Measurements from ENCODE around the gene SNX19. TPM values are rescaled to one million over a fixed set of nuclear protein-coding genes. Genes with fewer than 3 reads are reported as not detected.

Gene SNX19, protein sequence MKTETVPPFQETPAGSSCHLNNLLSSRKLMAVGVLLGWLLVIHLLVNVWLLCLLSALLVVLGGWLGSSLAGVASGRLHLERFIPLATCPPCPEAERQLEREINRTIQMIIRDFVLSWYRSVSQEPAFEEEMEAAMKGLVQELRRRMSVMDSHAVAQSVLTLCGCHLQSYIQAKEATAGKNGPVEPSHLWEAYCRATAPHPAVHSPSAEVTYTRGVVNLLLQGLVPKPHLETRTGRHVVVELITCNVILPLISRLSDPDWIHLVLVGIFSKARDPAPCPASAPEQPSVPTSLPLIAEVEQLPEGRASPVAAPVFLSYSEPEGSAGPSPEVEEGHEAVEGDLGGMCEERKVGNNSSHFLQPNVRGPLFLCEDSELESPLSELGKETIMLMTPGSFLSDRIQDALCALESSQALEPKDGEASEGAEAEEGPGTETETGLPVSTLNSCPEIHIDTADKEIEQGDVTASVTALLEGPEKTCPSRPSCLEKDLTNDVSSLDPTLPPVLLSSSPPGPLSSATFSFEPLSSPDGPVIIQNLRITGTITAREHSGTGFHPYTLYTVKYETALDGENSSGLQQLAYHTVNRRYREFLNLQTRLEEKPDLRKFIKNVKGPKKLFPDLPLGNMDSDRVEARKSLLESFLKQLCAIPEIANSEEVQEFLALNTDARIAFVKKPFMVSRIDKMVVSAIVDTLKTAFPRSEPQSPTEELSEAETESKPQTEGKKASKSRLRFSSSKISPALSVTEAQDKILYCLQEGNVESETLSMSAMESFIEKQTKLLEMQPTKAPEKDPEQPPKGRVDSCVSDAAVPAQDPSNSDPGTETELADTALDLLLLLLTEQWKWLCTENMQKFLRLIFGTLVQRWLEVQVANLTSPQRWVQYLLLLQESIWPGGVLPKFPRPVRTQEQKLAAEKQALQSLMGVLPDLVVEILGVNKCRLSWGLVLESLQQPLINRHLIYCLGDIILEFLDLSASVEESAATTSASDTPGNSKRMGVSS
- total RNA-seq (10 to 100 TPM; 39.0 to 59.5 (median 50.1) TPM), polyA plus RNA-seq (17.3 TPM)
- long read RNA-seq, donor 1, full-length matches to known transcripts = 12 of 48 reads
- long read RNA-seq, donor 1, partial matches to known transcripts = 10 of 48 reads
- long read RNA-seq, donor 1, other reads (novel, unspliced or antisense) = 26 of 48 reads
- long read RNA-seq, donor 2, full-length matches to known transcripts = 12 of 25 reads
- long read RNA-seq, donor 2, partial matches to known transcripts = 1 of 25 reads
- long read RNA-seq, donor 2, other reads (novel, unspliced or antisense) = 12 of 25 reads
- long read RNA-seq, donor 3, full-length matches to known transcripts = 32 of 72 reads
- long read RNA-seq, donor 3, partial matches to known transcripts = 13 of 72 reads
- long read RNA-seq, donor 3, other reads (novel, unspliced or antisense) = 27 of 72 reads
- long read RNA-seq, donor 4, full-length matches to known transcripts = 12 of 22 reads
- long read RNA-seq, donor 4, partial matches to known transcripts = 4 of 22 reads
- long read RNA-seq, donor 4, other reads (novel, unspliced or antisense) = 6 of 22 reads

DNA sequence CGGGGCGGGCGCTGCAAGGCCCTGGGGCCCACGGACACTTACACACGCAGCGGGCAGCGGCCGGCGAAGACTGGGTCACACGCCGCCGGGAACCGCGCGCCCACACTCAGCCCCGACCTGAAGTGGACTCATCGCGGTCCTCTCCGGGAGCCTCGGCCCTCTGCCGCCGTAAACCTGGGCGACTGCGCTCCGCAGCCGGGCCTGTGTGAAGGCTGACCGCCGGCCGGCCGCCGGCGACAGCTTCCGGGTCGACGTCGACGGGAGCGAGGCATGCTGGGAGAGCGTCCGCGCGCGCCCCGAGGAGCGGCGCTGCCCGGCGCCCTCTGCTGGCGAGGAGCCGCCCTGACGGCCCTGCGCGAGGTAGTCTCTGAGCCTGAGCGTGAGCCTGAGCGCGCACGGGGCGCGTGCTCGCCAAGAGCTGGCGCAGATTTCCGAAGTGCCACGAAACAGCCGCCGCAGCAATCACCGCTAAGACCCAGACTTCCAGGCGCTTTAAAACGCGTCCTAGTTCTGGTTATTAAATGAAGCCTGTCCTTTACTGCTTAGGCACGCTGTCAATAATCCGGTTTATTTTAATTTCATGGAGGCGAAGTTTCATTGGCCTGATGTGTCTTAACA, at the start of gene SNX19:
TSS of gene SNX19 (minus strand) at position 242 of the 618 bp plus-strand sequence. CDS start 540 bp downstream, outside the sequence.
- H3K27ac ChIP-seq (ENCODE audit: low read length) = peak within 1 kb of the TSS; percentile 94
- peak; percentile 93 to 98 (median 98) for DNase-seq
- peak within 1 kb of the TSS; percentile 98 for H3K4me3 ChIP-seq (ENCODE audit: low read length)
- intact Hi-C loops (cut with DNase I) = no loop called here
- H3K9me3 ChIP-seq (ENCODE audit: control insufficient read depth, low read length) = no peaks in the 10 kb centered on the region
- H3K4me1 ChIP-seq (ENCODE audit: control insufficient read depth, insufficient read depth, low read length) = peaks cover 16% of the 10 kb centered on the region
- peak; percentile 99 for ATAC-seq
- H3K27me3 ChIP-seq (ENCODE audit: control insufficient read depth, insufficient read depth) = no peaks in the 10 kb centered on the region
- WGBS = under 1% methylated on average over 72 of the region's 72 CpGs

DNA sequence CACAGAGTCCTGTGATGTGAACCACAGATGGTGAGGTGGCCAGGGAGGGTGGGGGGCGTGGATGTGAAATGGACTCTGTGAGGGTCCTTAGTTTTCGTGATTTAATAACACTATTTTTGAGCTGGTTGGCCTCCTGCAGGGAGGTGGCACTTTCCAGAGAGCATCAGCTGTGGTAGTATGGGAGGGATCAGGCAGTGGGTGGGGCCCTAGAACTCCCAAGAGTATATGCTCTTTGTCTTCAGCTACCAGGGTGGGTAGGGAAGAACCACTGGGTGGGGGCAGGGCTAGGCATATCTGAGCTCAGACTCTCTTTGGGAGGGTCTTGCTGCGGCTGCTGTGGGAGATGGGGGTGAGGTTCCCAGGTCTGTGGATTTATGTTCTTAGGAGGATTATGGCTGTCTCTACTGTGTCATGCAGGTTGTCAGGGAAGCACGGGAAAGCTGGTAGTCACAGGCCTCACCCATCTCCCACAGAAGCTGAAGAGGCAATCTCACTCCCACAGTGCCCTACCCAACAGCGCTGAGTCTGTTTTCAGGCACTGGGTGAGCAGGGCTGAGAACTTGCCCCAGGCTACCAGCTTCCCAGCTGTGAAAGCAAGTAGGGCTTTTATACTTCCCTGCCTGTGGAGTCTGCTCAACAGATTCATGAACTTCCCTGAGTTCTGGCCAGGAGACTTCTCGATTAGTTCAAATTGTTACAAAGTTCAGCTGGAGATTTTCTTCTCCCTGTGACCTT, 47.9 kb upstream of the SNX19 start:
- H3K4me1 ChIP-seq (ENCODE audit: control insufficient read depth, insufficient read depth, low read length) = no peaks in the 10 kb centered on the region
- 86% methylated on average over 6 of the region's 6 CpGs for WGBS
- DNase-seq = no peak
- H3K27ac ChIP-seq (ENCODE audit: low read length) = no peak overlapping the region
- no peak for ATAC-seq
- H3K27me3 ChIP-seq (ENCODE audit: control insufficient read depth, insufficient read depth) = no peaks in the 10 kb centered on the region
- intact Hi-C loops (cut with DNase I) = no loop called here
- no peaks in the 10 kb centered on the region for H3K9me3 ChIP-seq (ENCODE audit: control insufficient read depth, low read length)
- H3K4me3 ChIP-seq (ENCODE audit: low read length) = no peak overlapping the region

DNA sequence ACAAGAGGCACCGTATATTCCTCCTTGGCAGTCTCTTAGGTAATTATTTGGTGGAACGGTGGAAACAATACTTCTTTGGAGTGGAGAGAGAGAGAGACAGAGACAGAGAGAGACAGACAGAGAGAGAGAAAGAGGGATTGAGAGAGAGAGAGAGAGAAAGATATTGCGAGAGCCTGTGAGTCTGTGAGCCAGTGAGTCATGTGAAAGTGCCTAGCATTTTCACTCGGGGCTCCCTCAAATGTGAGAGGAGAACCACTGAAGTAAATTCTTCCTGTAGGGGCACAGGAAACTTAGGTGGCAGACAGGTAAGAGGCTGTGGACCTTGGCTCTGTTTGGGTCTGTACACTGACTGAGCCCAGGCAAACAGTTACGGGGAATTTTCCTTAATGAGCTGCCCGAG, 31.6 kb upstream of the SNX19 start:
- no peak for DNase-seq
- intact Hi-C loops (cut with DNase I) = no loop called here
- peaks cover 1% of the 10 kb centered on the region for H3K4me1 ChIP-seq (ENCODE audit: control insufficient read depth, insufficient read depth, low read length)
- no peaks in the 10 kb centered on the region for H3K27me3 ChIP-seq (ENCODE audit: control insufficient read depth, insufficient read depth)
- H3K4me3 ChIP-seq (ENCODE audit: low read length) = no peak overlapping the region
- no peak for ATAC-seq
- WGBS = 75% methylated on average over 6 of the region's 6 CpGs
- H3K9me3 ChIP-seq (ENCODE audit: control insufficient read depth, low read length) = no peaks in the 10 kb centered on the region
- H3K27ac ChIP-seq (ENCODE audit: low read length) = no peak overlapping the region

DNA sequence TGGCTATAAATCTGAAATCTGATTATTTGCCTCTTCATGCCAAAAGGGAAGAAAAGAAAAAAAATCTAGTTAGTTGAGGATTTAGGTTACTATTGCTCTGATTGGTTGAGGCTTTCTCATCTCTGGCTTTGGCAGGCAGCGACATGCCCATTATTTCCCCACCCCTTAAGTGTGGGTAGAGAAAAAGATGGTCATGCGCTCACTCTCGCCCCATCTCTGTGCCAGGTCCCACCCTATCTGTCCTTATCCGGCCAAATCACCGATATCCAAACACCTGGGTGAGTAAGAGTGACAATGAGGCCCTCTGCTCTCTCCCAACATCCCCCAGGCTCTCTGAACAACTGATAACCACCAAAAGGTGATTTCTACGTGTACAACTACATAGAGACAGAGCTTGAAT, 31.2 kb upstream of the SNX19 start:
- 84% methylated on average over 6 of the region's 6 CpGs for WGBS
- no peak overlapping the region for H3K27ac ChIP-seq (ENCODE audit: low read length)
- intact Hi-C loops (cut with DNase I) = no loop called here
- no peak for DNase-seq
- no peak overlapping the region for H3K4me3 ChIP-seq (ENCODE audit: low read length)
- no peaks in the 10 kb centered on the region for H3K9me3 ChIP-seq (ENCODE audit: control insufficient read depth, low read length)
- H3K4me1 ChIP-seq (ENCODE audit: control insufficient read depth, insufficient read depth, low read length) = peaks cover 1% of the 10 kb centered on the region
- no peaks in the 10 kb centered on the region for H3K27me3 ChIP-seq (ENCODE audit: control insufficient read depth, insufficient read depth)
- ATAC-seq = no peak

DNA sequence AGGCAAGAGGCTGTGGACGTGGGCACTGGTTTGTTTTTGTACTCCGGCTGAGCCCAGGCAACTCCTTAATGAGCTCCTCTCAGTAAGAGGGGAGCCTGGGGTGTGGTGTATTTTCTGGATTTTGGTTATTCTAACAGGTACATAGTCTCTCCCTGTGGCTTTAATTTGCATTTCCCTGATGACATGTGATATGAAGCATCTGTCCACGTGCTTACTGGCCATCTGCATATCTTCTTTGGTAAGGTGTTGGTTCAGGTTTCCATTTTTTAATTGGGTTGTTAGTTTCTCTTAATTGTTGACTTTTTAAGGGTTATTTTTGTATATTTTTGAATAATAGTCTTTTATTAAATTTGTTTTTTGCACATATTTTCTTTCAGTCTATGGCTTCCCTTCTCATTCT, 30.8 kb upstream of the SNX19 start:
- intact Hi-C loops (cut with DNase I) = no loop called here
- no peak for DNase-seq
- Histone ChIP-seq H3K27ac (ENCODE audit: low read length) (no peak overlapping the region), H3K4me3 (ENCODE audit: low read length) (no peak overlapping the region), H3K9me3 (ENCODE audit: control insufficient read depth, low read length) (no peaks in the 10 kb centered on the region), H3K27me3 (ENCODE audit: control insufficient read depth, insufficient read depth) (no peaks in the 10 kb centered on the region), H3K4me1 (ENCODE audit: control insufficient read depth, insufficient read depth, low read length) (peaks cover 1% of the 10 kb centered on the region)
- 71% methylated on average over 3 of the region's 3 CpGs for WGBS
- ATAC-seq = no peak

DNA sequence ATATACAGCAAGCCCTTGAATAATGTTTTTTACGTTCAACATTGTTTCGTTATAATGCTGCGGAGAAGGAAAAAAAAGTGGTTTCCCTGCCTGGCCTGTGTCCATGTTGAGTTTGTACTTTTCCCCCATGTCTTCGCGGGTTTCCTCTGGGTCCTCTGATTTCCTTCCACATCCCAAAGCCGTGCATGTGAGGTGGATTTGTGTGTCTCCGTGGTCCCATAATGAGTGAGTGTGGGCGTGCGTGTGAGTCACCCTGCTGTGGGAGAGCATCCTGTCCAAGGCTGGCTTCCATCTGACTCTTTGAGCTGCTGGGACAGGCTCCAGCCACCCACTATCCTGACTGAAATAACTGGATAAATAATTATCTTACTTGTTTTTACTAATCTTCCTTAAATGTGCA, 29.6 kb upstream of the SNX19 start:
- Histone ChIP-seq H3K9me3 (ENCODE audit: control insufficient read depth, low read length) (no peaks in the 10 kb centered on the region), H3K27ac (ENCODE audit: low read length) (no peak overlapping the region), H3K4me1 (ENCODE audit: control insufficient read depth, insufficient read depth, low read length) (peaks cover 1% of the 10 kb centered on the region), H3K4me3 (ENCODE audit: low read length) (no peak overlapping the region), H3K27me3 (ENCODE audit: control insufficient read depth, insufficient read depth) (no peaks in the 10 kb centered on the region)
- 40% methylated on average over 9 of the region's 9 CpGs for WGBS
- DNase-seq = peak; percentile 55 to 68 (median 65)
- intact Hi-C loops (cut with DNase I) = no loop called here
- peak; percentile 84 to 85 for ATAC-seq

DNA sequence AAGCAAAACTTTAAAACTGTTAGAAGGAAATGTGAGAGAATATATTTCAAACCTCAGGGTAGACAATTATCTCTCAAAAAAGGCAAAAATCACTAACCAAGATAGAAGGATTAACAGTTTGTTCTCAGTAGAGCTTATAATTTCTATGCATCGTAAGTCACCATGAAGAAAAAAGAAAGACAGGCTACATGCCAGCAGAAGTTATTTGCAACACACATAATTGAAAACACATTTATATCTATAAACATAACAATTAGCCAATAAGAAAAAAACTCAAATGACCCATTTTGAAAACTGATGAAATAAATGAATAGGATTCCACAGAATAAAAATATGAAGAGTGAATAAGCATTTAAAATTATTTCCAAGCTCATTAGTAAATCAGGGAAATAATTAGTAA, 24.4 kb upstream of the SNX19 start:
- H3K9me3 ChIP-seq (ENCODE audit: control insufficient read depth, low read length) = no peaks in the 10 kb centered on the region
- H3K4me1 ChIP-seq (ENCODE audit: control insufficient read depth, insufficient read depth, low read length) = peaks cover 1% of the 10 kb centered on the region
- H3K4me3 ChIP-seq (ENCODE audit: low read length) = no peak overlapping the region
- intact Hi-C loops (cut with DNase I) = no loop called here
- ATAC-seq (no peak), DNase-seq (no peak)
- no peak overlapping the region for H3K27ac ChIP-seq (ENCODE audit: low read length)
- WGBS = 66% methylated on average over 1 of the region's 1 CpG
- no peaks in the 10 kb centered on the region for H3K27me3 ChIP-seq (ENCODE audit: control insufficient read depth, insufficient read depth)

DNA sequence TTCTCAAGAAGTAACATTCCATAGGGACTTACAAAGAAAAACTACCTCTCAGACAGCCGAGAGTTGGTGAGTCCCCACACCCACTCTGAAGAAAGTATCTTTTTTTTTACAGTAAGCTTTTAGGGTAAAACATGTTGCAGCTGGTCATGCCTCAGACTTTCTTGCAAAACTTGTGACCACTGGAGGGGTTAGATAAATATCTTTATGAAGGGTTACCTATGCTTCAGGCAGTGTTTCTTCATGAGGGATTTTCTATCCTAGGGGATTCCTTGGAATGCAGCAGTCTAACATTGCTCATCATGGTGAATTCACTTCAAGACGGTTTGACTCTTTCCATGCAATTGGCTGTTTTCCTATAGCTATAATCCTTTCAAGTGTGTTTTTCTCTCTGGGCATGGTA, 20.8 kb upstream of the SNX19 start:
- Histone ChIP-seq H3K27me3 (ENCODE audit: control insufficient read depth, insufficient read depth) (no peaks in the 10 kb centered on the region), H3K9me3 (ENCODE audit: control insufficient read depth, low read length) (no peaks in the 10 kb centered on the region), H3K4me1 (ENCODE audit: control insufficient read depth, insufficient read depth, low read length) (no peaks in the 10 kb centered on the region), H3K27ac (ENCODE audit: low read length) (no peak overlapping the region), H3K4me3 (ENCODE audit: low read length) (no peak overlapping the region)
- ATAC-seq (no peak), DNase-seq (no peak)
- 50% methylated on average over 2 of the region's 2 CpGs for WGBS
- intact Hi-C loops (cut with DNase I) = no loop called here

DNA sequence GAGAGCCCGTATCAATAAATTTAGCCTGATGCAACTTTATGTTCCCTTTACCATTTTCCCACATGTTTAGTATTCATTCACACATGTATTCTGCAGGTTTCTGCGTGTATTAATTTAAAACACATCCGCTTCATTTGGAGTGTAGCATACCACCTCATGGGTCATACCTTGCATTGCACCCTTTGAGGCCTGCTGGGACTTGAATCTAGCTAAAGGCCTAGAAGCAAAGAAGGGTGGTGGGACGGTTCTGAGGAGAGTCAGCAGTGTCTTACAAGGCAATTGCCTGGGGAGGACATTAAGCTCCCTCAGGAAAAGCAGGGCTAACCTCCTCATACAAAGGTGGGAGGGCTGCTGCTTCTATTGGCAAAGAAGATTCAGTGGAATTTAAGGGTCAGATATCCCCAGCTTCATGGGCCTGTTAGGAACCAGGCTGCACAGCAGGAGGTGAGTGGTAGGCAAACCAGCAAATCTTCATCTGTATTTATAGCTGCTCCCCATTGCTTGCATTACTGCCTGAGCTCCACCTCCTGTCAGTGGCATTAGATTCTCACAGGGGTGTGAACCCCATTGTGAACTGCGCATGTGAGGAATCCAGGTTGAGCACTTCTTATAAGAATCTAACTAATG, 15.9 kb upstream of the SNX19 start:
- Histone ChIP-seq H3K27ac (ENCODE audit: low read length) (no peak overlapping the region), H3K4me1 (ENCODE audit: control insufficient read depth, insufficient read depth, low read length) (no peaks in the 10 kb centered on the region), H3K4me3 (ENCODE audit: low read length) (no peak overlapping the region), H3K9me3 (ENCODE audit: control insufficient read depth, low read length) (no peaks in the 10 kb centered on the region), H3K27me3 (ENCODE audit: control insufficient read depth, insufficient read depth) (no peaks in the 10 kb centered on the region)
- ATAC-seq (no peak), DNase-seq (no peak)
- intact Hi-C loops (cut with DNase I) = no loop called here
- 87% methylated on average over 5 of the region's 5 CpGs for WGBS
